HEK293 (cell line): ENCODE data around the gene TRIM46.

Experiments
- CTCF ChIA-PET: fragments of 350-600 bp; formaldehyde crosslinking; extraction: SDS; loops from one replicate; lab custom pipeline; 2021; ENCODE audit warnings: antibody characterized with exemption; lab: Yijun Ruan, JAX
- POLR2A ChIA-PET: fragments of 300-600 bp; formaldehyde crosslinking; extraction: SDS; loops from one replicate; lab custom pipeline; 2020; ENCODE audit warnings: antibody characterized with exemption, inconsistent platforms; lab: Yijun Ruan, JAX
- H3K27ac ChIP-seq: fragments of 200-500 bp; sonication (Bioruptor generic); 2 replicates; pipeline ENCODE4 v1.5.1; 2014; ENCODE audit warnings: low read depth, low read length, control low read depth, inconsistent platforms; ENCODE audit errors: extremely low read depth
- H3K36me3 ChIP-seq, 2 experiments: fragments of 200-500 bp in 1 of 2; sonication (Bioruptor generic) in 1 of 2; 1 replicate in 1 of 2; 2 replicates in 1 of 2; pipeline ENCODE4 v1.5.1; 2014 to 2017; ENCODE audit warnings: inconsistent platforms in 2 of 2, low read length in 2 of 2; ENCODE audit not compliant: control insufficient read depth in 2 of 2, insufficient read depth in 1 of 2
- H3K4me1 ChIP-seq: fragments of 200-500 bp; sonication (Bioruptor generic); 2 replicates; pipeline ENCODE4 v1.5.1; 2014; ENCODE audit warnings: mild to moderate bottlenecking, low read length, inconsistent platforms; ENCODE audit not compliant: control insufficient read depth, insufficient read depth
- H3K4me3 ChIP-seq: 2 replicates; pipeline ENCODE4 v1.5.1; 2011; ENCODE audit warnings: low read depth, mild to moderate bottlenecking, control low read depth, low read length, moderate library complexity
- H3K9me3 ChIP-seq: fragments of 200-500 bp; sonication (Bioruptor generic); 2 replicates; pipeline ENCODE4 v1.5.1; 2014; ENCODE audit warnings: low read depth, low read length, inconsistent platforms; ENCODE audit not compliant: control insufficient read depth, insufficient read depth
- GLI4 ChIP-seq: fragments of 450-650 bp; formaldehyde crosslinking; IDR thresholded peaks from 2 replicates; pipeline ENCODE4 v1.5.1; 2016; ENCODE audit warnings: missing biosample characterization, missing genetic modification characterization
- OVOL3 ChIP-seq: fragments of 450-650 bp; formaldehyde crosslinking; IDR thresholded peaks from 2 replicates; pipeline ENCODE4 v1.5.1; 2016; ENCODE audit warnings: missing biosample characterization, missing genetic modification characterization
- PBX3 ChIP-seq: sonication (generic); formaldehyde crosslinking; IDR thresholded peaks from 2 replicates; pipeline ENCODE4 v1.8.1; 2022; ENCODE audit warnings: mild to moderate bottlenecking, moderate library complexity, missing genetic modification reagents
- SCRT1 ChIP-seq: fragments of 450-650 bp; formaldehyde crosslinking; IDR thresholded peaks from 2 replicates; pipeline ENCODE4 v1.5.1; 2016; ENCODE audit warnings: missing biosample characterization, missing genetic modification characterization, borderline replicate concordance
- SETDB1 ChIP-seq: IDR thresholded peaks from one replicate; pipeline ENCODE4 v1.6.1; 2017; ENCODE audit warnings: mild to moderate bottlenecking, low read length, moderate library complexity, mixed read lengths; ENCODE audit not compliant: insufficient read length
- ZBTB17 ChIP-seq: fragments of 450-650 bp; formaldehyde crosslinking; IDR thresholded peaks from 2 replicates; pipeline ENCODE4 v1.5.1; 2016; ENCODE audit warnings: missing biosample characterization, missing genetic modification characterization
- ZNF132 ChIP-seq: fragments of 450-650 bp; formaldehyde crosslinking; IDR thresholded peaks from 2 replicates; pipeline ENCODE4 v1.5.1; 2017; ENCODE audit warnings: missing biosample characterization, missing genetic modification characterization, borderline replicate concordance
- ZNF248 ChIP-seq: fragments of 450-650 bp; formaldehyde crosslinking; IDR thresholded peaks from 2 replicates; pipeline ENCODE4 v1.5.1; 2017; ENCODE audit warnings: missing biosample characterization, missing genetic modification characterization
- ZNF302 ChIP-seq: fragments of 450-650 bp; formaldehyde crosslinking; IDR thresholded peaks from 2 replicates; pipeline ENCODE4 v1.5.1; 2016; ENCODE audit warnings: missing biosample characterization, missing genetic modification characterization, low read depth
- ZNF350 ChIP-seq: fragments of 450-650 bp; formaldehyde crosslinking; IDR thresholded peaks from 2 replicates; pipeline ENCODE4 v1.5.0; 2017; ENCODE audit warnings: missing biosample characterization, mild to moderate bottlenecking, missing genetic modification characterization
- ZNF426 ChIP-seq: fragments of 450-650 bp; formaldehyde crosslinking; IDR thresholded peaks from 2 replicates; pipeline ENCODE4 v1.5.1; 2017; ENCODE audit warnings: missing biosample characterization, missing genetic modification characterization, mild to moderate bottlenecking, inconsistent platforms, moderate library complexity
- ZNF555 ChIP-seq: fragments of 450-650 bp; formaldehyde crosslinking; conservative IDR thresholded peaks from 2 replicates; pipeline ENCODE4 v1.5.1; 2017; ENCODE audit warnings: missing biosample characterization, mild to moderate bottlenecking, missing genetic modification characterization, inconsistent platforms
- ZNF561 ChIP-seq: fragments of 450-650 bp; IDR thresholded peaks from 2 replicates; pipeline ENCODE4 v1.5.1; 2018; ENCODE audit warnings: missing biosample characterization, missing genetic modification characterization, borderline replicate concordance
- ZNF660 ChIP-seq: fragments of 450-650 bp; IDR thresholded peaks from 2 replicates; pipeline ENCODE4 v1.5.1; 2018; ENCODE audit warnings: missing biosample characterization, mild to moderate bottlenecking, missing genetic modification characterization
- ZNF704 ChIP-seq: fragments of 450-650 bp; formaldehyde crosslinking; IDR thresholded peaks from 2 replicates; pipeline ENCODE4 v1.5.1; 2016; ENCODE audit warnings: missing biosample characterization, missing genetic modification characterization
- ZNF776 ChIP-seq: fragments of 450-650 bp; formaldehyde crosslinking; IDR thresholded peaks from 2 replicates; pipeline ENCODE4 v1.5.0; 2017; ENCODE audit warnings: missing biosample characterization, missing genetic modification characterization, borderline replicate concordance
- ZNF791 ChIP-seq: fragments of 450-650 bp; formaldehyde crosslinking; IDR thresholded peaks from 2 replicates; pipeline ENCODE4 v1.5.1; 2016; ENCODE audit warnings: missing biosample characterization, missing genetic modification characterization
- TF ChIP-seq, protein P1 (sequence below): fragments of 450-650 bp; formaldehyde crosslinking; IDR thresholded peaks from 2 replicates; pipeline ENCODE4 v1.5.1; 2016; ENCODE audit warnings: missing biosample characterization, missing genetic modification characterization, borderline replicate concordance
- TF ChIP-seq, protein P2 (sequence below): fragments of 450-650 bp; formaldehyde crosslinking; IDR thresholded peaks from 2 replicates; pipeline ENCODE4 v1.5.1; 2016; ENCODE audit warnings: missing biosample characterization, missing genetic modification characterization
- TF ChIP-seq, protein P3 (sequence below): fragments of 450-650 bp; formaldehyde crosslinking; IDR thresholded peaks from 2 replicates; pipeline ENCODE4 v1.5.1; 2017; ENCODE audit warnings: missing biosample characterization, missing genetic modification characterization

Gene TRIM46

GRCh38 chr1:155205035-155205434 lies 31.4 kb downstream of the TRIM46 start:
- H3K36me3 ChIP-seq = peaks cover 0 to 20% of the 10 kb centered on the region in 2 experiments; a peak in 1 of 3 replicates
- no peak overlapping the region for H3K27ac ChIP-seq
- POLR2A ChIA-PET = no interaction called here
- TF ChIP-seq SCRT1 (tag by site-specific recombination) = no peak
- TF ChIP-seq, protein P1, sequence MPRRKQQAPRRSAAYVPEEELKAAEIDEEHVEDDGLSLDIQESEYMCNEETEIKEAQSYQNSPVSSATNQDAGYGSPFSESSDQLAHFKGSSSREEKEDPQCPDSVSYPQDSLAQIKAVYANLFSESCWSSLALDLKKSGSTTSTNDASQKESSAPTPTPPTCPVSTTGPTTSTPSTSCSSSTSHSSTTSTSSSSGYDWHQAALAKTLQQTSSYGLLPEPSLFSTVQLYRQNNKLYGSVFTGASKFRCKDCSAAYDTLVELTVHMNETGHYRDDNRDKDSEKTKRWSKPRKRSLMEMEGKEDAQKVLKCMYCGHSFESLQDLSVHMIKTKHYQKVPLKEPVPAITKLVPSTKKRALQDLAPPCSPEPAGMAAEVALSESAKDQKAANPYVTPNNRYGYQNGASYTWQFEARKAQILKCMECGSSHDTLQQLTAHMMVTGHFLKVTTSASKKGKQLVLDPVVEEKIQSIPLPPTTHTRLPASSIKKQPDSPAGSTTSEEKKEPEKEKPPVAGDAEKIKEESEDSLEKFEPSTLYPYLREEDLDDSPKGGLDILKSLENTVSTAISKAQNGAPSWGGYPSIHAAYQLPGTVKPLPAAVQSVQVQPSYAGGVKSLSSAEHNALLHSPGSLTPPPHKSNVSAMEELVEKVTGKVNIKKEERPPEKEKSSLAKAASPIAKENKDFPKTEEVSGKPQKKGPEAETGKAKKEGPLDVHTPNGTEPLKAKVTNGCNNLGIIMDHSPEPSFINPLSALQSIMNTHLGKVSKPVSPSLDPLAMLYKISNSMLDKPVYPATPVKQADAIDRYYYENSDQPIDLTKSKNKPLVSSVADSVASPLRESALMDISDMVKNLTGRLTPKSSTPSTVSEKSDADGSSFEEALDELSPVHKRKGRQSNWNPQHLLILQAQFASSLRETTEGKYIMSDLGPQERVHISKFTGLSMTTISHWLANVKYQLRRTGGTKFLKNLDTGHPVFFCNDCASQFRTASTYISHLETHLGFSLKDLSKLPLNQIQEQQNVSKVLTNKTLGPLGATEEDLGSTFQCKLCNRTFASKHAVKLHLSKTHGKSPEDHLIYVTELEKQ (tag by site-specific recombination) = no peak
- TF ChIP-seq, protein P2, sequence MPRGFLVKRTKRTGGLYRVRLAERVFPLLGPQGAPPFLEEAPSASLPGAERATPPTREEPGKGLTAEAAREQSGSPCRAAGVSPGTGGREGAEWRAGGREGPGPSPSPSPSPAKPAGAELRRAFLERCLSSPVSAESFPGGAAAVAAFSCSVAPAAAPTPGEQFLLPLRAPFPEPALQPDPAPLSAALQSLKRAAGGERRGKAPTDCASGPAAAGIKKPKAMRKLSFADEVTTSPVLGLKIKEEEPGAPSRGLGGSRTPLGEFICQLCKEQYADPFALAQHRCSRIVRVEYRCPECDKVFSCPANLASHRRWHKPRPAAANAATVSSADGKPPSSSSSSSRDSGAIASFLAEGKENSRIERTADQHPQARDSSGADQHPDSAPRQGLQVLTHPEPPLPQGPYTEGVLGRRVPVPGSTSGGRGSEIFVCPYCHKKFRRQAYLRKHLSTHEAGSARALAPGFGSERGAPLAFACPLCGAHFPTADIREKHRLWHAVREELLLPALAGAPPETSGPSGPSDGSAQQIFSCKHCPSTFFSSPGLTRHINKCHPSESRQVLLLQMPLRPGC (tag by site-specific recombination) = no peak
- TF ChIP-seq ZNF660 (tag by site-specific recombination) = no peak
- no peak for TF ChIP-seq ZNF561
- TF ChIP-seq, protein P3, sequence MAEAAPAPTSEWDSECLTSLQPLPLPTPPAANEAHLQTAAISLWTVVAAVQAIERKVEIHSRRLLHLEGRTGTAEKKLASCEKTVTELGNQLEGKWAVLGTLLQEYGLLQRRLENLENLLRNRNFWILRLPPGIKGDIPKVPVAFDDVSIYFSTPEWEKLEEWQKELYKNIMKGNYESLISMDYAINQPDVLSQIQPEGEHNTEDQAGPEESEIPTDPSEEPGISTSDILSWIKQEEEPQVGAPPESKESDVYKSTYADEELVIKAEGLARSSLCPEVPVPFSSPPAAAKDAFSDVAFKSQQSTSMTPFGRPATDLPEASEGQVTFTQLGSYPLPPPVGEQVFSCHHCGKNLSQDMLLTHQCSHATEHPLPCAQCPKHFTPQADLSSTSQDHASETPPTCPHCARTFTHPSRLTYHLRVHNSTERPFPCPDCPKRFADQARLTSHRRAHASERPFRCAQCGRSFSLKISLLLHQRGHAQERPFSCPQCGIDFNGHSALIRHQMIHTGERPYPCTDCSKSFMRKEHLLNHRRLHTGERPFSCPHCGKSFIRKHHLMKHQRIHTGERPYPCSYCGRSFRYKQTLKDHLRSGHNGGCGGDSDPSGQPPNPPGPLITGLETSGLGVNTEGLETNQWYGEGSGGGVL (tag by site-specific recombination) = no peak
- no peak for TF ChIP-seq ZNF426 (tag by site-specific recombination)
- no peak for TF ChIP-seq ZNF776 (tag by site-specific recombination)
- no peak for TF ChIP-seq GLI4 (tag by site-specific recombination)
- TF ChIP-seq ZNF132 = no peak
- no peak for TF ChIP-seq ZNF248
- TF ChIP-seq OVOL3 (tag by site-specific recombination) = no peak
- no peak for TF ChIP-seq ZNF704
- no peak for TF ChIP-seq ZNF350 (tag by site-specific recombination)
- TF ChIP-seq PBX3 (CRISPR knock-in tag) = no peak
- no peak for TF ChIP-seq ZNF791 (tag by site-specific recombination)
- no peak for TF ChIP-seq ZBTB17 (tag by site-specific recombination)
- no peak for TF ChIP-seq SETDB1
- TF ChIP-seq ZNF302 = no peak
- TF ChIP-seq ZNF555 (tag by site-specific recombination) = no peak
- TF ChIP-seq, all 188 proteins: peak for 0
- H3K4me3 ChIP-seq = no peak overlapping the region
- no peaks in the 10 kb centered on the region for H3K9me3 ChIP-seq
- peaks cover 4% of the 10 kb centered on the region for H3K4me1 ChIP-seq
- CTCF ChIA-PET = interaction anchor here (1.1 to 1.4 kb wide), 2 partner anchors 20 to 39 kb away, joined by 3 read pairs; no protein-coding TSS in a partner anchor
